Dendritic cell treated with granulocyte-macrophage colony-stimulating factor and Interleukin-4, amounts not matched to agents 40 ng/mL and 50 ng/mL, for 4 days (primary cell): ENCODE results near the gene COX19.
"Not testable (repeated sequence)": the region's sequence is repeated elsewhere in the genome, so short reads cannot be mapped to it uniquely, and the experiment has no call there.

ENCODE experiments used
- H3K27ac Mint-ChIP-seq: one replicate; pipeline ENCODE4 v1.8.0; 2022; ENCODE audit warnings: mild to moderate bottlenecking, mixed read lengths
- H3K27me3 Mint-ChIP-seq: one replicate; pipeline ENCODE4 v1.8.0; 2022; ENCODE audit warnings: mild to moderate bottlenecking, mixed read lengths
- H3K36me3 Mint-ChIP-seq: one replicate; pipeline ENCODE4 v1.8.0; 2022; ENCODE audit warnings: low read depth, mixed read lengths
- H3K4me1 Mint-ChIP-seq: one replicate; pipeline ENCODE4 v1.8.0; 2022; ENCODE audit warnings: low read depth, mixed read lengths
- H3K4me3 Mint-ChIP-seq: one replicate; pipeline ENCODE4 v1.8.0; 2022; ENCODE audit warnings: mild to moderate bottlenecking, moderate library complexity, mixed read lengths
- H3K9me3 Mint-ChIP-seq: one replicate; pipeline ENCODE4 v1.8.0; 2022; ENCODE audit warnings: mixed read lengths
- intact Hi-C: fragments of 100-400 bp; cut with micrococcal nuclease; formaldehyde crosslinking; loops from one replicate; pipeline ENCODE4 v1.15.0; 2022

The COX19 gene

GRCh38 chr7:1015196-1016121, 40.1 kb upstream of the COX19 start:
- intact Hi-C loops: no loop called here
- H3K4me1 Mint-ChIP-seq: peaks cover 23% of the 10 kb centered on the region
- H3K9me3 Mint-ChIP-seq: no peaks in the 10 kb centered on the region
- no peak overlapping the region for H3K27ac Mint-ChIP-seq
- peaks cover 43% of the 10 kb centered on the region for H3K36me3 Mint-ChIP-seq
- H3K4me3 Mint-ChIP-seq: no peak overlapping the region
- peaks cover 14% of the 10 kb centered on the region for H3K27me3 Mint-ChIP-seq

- Mint-ChIP-seq H3K9me3 (no peaks in the 10 kb centered on the region), H3K4me3 (no peak overlapping the region), H3K4me1 (peaks cover 23% of the 10 kb centered on the region), H3K27ac (no peak overlapping the region), H3K27me3 (peaks cover 14% of the 10 kb centered on the region), H3K36me3 (peaks cover 42% of the 10 kb centered on the region)
- intact Hi-C loops: no loop called here
Measured at GRCh38 chr7:1014681-1015080, 39.3 kb upstream of the COX19 start.

- Mint-ChIP-seq H3K9me3 (no peaks in the 10 kb centered on the region), H3K27ac (no peak overlapping the region), H3K4me1 (peaks cover 23% of the 10 kb centered on the region), H3K36me3 (peaks cover 42% of the 10 kb centered on the region), H3K27me3 (peaks cover 14% of the 10 kb centered on the region), H3K4me3 (no peak overlapping the region)
- intact Hi-C loops: no loop called here
Measured at GRCh38 chr7:1013581-1013980, 38.2 kb upstream of the COX19 start.

DNA sequence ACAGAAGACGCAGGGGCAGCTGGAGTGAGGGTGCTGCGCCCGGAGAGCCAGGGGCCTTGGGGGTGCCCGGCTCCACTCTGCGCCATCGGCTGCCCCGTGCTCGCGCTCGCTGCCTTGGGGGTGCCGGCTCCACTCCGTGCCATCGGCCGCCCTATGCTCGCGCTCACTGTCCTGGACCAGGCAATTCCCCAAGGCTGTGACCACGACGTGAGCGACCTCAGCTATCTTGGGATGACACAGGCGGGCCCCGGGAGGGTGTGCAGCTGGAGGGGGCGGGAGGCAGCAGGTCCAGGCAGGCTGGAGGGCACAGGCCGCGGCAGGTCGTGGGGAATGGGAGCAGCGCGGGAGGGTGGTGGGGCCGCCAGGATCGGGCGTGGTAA, 37.4 kb upstream of the COX19 start:
- H3K4me3 Mint-ChIP-seq: no peak overlapping the region
- intact Hi-C loops: no loop called here
- peaks cover 42% of the 10 kb centered on the region for H3K36me3 Mint-ChIP-seq
- no peaks in the 10 kb centered on the region for H3K9me3 Mint-ChIP-seq
- peaks cover 23% of the 10 kb centered on the region for H3K4me1 Mint-ChIP-seq
- no peak overlapping the region for H3K27ac Mint-ChIP-seq
- peaks cover 14% of the 10 kb centered on the region for H3K27me3 Mint-ChIP-seq

- H3K27me3 Mint-ChIP-seq: peaks cover 14% of the 10 kb centered on the region
- H3K4me1 Mint-ChIP-seq: peaks cover 23% of the 10 kb centered on the region
- intact Hi-C loops: no loop called here
- H3K9me3 Mint-ChIP-seq: no peaks in the 10 kb centered on the region
- H3K27ac Mint-ChIP-seq: no peak overlapping the region
- H3K4me3 Mint-ChIP-seq: no peak overlapping the region
- H3K36me3 Mint-ChIP-seq: peaks cover 42% of the 10 kb centered on the region
Measured at GRCh38 chr7:1012004-1012715, 36.8 kb upstream of the COX19 start.

DNA sequence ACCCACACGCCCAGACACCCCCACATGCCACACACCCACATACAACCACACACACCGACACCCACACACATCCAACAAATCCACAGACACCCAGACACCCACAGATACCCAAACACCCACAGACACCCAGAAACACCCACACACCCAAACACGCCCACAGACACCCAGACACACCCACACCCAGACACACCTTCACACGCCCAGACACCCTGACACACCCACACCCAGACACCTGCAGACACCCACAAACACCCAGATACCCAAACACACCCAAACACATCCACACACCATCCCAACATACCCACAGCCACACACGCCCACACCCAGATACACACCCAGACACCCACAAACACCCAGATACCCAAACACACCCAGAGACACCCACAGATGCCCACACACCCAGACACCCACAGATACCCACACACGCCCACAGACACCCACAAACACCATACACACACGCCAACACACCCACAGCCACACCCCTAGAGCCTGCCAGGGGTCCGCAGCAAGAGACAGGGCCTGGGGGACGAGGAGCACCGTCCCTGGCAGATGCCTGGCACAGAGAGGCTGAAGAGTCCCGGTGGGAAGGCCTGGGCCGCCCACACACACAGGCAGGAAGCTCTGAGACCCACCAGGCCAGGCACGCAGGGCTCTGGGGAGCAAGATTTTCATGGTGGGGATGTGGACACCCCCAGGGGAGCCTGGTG, 36.1 kb upstream of the COX19 start:
- Mint-ChIP-seq H3K4me3 (no peak overlapping the region), H3K27me3 (peaks cover 14% of the 10 kb centered on the region), H3K4me1 (peaks cover 23% of the 10 kb centered on the region), H3K36me3 (peaks cover 46% of the 10 kb centered on the region), H3K9me3 (no peaks in the 10 kb centered on the region), H3K27ac (no peak overlapping the region)
- intact Hi-C loops: no loop called here

DNA sequence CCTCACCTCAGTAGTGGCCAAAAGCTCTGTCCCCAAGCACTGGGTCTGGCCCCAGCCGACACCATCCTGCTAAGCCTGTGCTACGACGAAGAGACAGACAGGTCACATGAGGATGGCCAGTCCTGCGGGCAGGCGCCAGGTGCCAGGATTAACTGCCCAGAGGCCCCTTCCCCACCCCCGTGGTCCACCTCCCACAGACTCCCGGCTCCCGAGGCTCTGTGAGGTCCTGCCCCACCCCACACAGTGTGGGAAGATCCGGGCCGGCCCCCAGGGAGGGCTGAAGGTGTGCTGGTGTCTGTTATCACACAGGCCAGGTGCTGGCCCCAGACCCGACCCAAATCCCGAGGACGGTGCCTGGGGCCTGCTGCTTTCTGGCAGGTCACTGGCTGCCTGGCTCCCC, 34.9 kb upstream of the COX19 start:
- intact Hi-C loops: no loop called here
- no peak overlapping the region for H3K27ac Mint-ChIP-seq
- H3K36me3 Mint-ChIP-seq: peaks cover 57% of the 10 kb centered on the region
- H3K27me3 Mint-ChIP-seq: peaks cover 14% of the 10 kb centered on the region
- H3K4me3 Mint-ChIP-seq: no peak overlapping the region
- no peaks in the 10 kb centered on the region for H3K9me3 Mint-ChIP-seq
- H3K4me1 Mint-ChIP-seq: peaks cover 23% of the 10 kb centered on the region

GRCh38 chr7:1009747-1010146, 34.4 kb upstream of the COX19 start:
- intact Hi-C loops: no loop called here
- Mint-ChIP-seq H3K4me1 (peaks cover 24% of the 10 kb centered on the region), H3K27me3 (peaks cover 14% of the 10 kb centered on the region), H3K36me3 (peaks cover 57% of the 10 kb centered on the region), H3K9me3 (no peaks in the 10 kb centered on the region), H3K4me3 (no peak overlapping the region), H3K27ac (no peak overlapping the region)

DNA sequence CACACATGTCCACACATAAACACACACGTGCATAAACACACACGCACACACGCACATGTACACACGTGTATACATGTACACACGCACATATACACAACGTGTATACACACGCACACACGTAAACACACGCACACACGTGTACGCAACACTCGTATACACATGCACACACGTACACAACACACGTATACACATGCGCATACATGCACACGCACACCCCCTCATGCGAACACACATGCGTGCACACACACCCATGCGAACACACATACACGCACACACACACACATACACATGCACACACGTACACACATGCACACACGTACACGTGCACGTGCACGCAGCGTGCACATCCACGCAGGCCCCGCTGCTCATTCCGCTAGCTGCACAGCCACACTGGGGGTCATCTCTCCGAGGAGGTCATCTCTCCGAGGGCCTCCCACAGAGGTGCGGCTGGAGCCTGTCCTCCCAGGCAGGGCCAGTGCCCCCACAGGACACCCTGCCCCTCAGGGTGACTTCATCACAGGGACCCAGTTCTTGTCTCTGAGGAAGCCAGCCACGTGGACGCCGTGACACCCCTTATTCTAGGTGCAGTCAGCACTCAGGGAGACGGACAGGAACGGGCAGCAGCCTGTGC, 33.5 kb upstream of the COX19 start:
- Mint-ChIP-seq H3K27ac (no peak overlapping the region), H3K27me3 (peaks cover 14% of the 10 kb centered on the region), H3K4me3 (no peak overlapping the region), H3K36me3 (peaks cover 65% of the 10 kb centered on the region), H3K4me1 (peaks cover 28% of the 10 kb centered on the region), H3K9me3 (no peaks in the 10 kb centered on the region)
- intact Hi-C loops: no loop called here

GRCh38 chr7:1007901-1008300, 32.6 kb upstream of the COX19 start:
- no peaks in the 10 kb centered on the region for H3K9me3 Mint-ChIP-seq

GRCh38 chr7:1005303-1005702, 30.0 kb upstream of the COX19 start:
- peaks cover 94% of the 10 kb centered on the region for H3K36me3 Mint-ChIP-seq
- H3K4me3 Mint-ChIP-seq: no peak overlapping the region
- intact Hi-C loops: no loop called here
- no peaks in the 10 kb centered on the region for H3K9me3 Mint-ChIP-seq
- no peaks in the 10 kb centered on the region for H3K27me3 Mint-ChIP-seq
- no peak overlapping the region for H3K27ac Mint-ChIP-seq
- H3K4me1 Mint-ChIP-seq: peaks cover 8% of the 10 kb centered on the region

More at GRCh38 chr7:1007901-1008300, 32.6 kb upstream of the COX19 start:
- Mint-ChIP-seq H3K27ac (no peak overlapping the region), H3K4me1 (peaks cover 27% of the 10 kb centered on the region), H3K36me3 (peaks cover 69% of the 10 kb centered on the region), H3K4me3 (no peak overlapping the region), H3K27me3 (peaks cover 14% of the 10 kb centered on the region)
- intact Hi-C loops: no loop called here

DNA sequence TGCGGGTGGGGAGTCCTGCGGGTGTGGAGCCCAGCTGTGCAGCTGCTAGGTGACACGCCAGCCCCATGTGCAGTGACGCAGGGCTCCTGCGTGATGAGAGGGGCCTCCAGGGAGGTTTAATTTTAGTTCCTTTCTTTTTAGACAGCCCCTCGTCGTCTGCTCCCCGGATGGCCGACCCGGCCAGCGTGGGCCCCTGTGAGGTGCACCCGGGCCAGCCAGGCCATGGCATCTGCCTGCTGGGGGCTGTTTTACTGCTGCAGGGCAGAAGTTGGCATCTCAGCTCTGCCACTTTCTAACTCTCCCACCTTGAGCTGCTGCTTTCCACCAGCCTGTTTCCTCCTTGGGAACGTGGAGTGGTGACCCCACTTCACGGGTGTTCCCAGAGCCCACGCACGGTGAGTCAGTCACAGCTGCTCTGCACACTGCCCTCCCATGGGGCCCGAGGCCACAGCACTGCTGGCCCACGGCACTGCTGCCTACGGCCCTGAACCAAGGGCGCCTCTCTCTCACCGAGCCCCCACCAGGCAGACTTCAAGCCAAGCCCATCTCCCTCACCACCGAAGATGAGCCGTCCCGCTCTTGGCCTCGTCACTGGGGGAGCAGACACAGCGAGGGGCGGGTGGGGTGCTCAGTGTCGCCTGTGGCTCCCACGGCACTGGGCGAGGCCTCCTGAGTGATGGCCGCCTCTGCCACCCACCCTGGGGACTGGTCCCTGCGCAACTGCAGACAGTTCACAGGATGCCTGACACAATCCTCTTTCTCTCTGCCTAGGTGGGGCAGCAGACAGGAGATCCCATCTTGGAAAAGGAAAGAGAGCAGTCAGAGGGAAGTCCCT, 28.9 kb upstream of the COX19 start:
- H3K36me3 Mint-ChIP-seq: peaks cover 94% of the 10 kb centered on the region
- no peak overlapping the region for H3K4me3 Mint-ChIP-seq
- no peaks in the 10 kb centered on the region for H3K27me3 Mint-ChIP-seq
- no peak overlapping the region for H3K27ac Mint-ChIP-seq
- peaks cover 8% of the 10 kb centered on the region for H3K4me1 Mint-ChIP-seq
- intact Hi-C loops: no loop called here
- H3K9me3 Mint-ChIP-seq: no peaks in the 10 kb centered on the region

DNA sequence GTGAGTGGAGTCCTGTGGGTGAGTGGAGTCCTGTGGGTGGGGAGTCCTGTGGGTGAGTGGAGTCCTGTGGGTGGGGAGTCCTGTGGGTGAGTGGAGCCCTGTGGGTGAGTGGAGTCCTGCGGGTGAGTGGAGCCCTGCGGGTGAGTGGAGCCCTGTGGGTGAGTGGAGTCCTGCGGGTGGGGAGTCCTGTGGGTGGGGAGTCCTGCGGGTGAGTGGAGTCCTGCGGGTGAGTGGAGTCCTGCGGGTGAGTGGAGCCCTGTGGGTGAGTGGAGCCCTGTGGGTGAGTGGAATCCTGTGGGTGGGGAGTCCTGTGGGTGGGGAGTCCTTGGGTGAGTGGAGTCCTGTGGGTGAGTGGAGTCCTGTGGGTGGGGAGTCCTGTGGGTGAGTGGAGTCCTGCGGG, 27.1 kb upstream of the COX19 start:
- H3K27ac Mint-ChIP-seq, intact Hi-C loops, H3K27me3 Mint-ChIP-seq, H3K4me1 Mint-ChIP-seq, H3K4me3 Mint-ChIP-seq, H3K9me3 Mint-ChIP-seq: not testable (repeated sequence)
- H3K36me3 Mint-ChIP-seq: peaks cover 94% of the 10 kb centered on the region
